Glomerular endothelial cell (primary cell): Measurements from ENCODE around the gene TPTE. TPM values are rescaled to one million over a fixed set of nuclear protein-coding genes. Genes with fewer than 3 reads are reported as not detected.
"Not testable (repeated sequence)": the region's sequence is repeated elsewhere in the genome, so short reads cannot be mapped to it uniquely, and the experiment has no call there.

Experiments
- DNase-seq: peaks from one replicate; pipeline ENCODE4 v3.0.0-alpha.2; 2011; ENCODE audit warnings: low read depth, low spot score; ENCODE audit errors: extremely low read depth
- total RNA-seq: library from RNA; depleted of rRNA; stranded (reverse); fragments of >200 nt; gene quantifications from 2 replicates; pipeline ENCODE4 v1.2.3, GENCODE V29; 2015

Gene TPTE
- not detected in 2 replicates for total RNA-seq

GRCh38 chr21:10521091-10521598, at the start of gene TPTE:
Gene TPTE, plus strand, starts transcription at chr21:10521583. Its CDS starts 17,141 bp downstream, at chr21:10538724.
- no peak for DNase-seq

- not testable (repeated sequence) for DNase-seq
Observed at GRCh38 chr21:10471999-10472398, 49.4 kb upstream of the TPTE start.

DNA sequence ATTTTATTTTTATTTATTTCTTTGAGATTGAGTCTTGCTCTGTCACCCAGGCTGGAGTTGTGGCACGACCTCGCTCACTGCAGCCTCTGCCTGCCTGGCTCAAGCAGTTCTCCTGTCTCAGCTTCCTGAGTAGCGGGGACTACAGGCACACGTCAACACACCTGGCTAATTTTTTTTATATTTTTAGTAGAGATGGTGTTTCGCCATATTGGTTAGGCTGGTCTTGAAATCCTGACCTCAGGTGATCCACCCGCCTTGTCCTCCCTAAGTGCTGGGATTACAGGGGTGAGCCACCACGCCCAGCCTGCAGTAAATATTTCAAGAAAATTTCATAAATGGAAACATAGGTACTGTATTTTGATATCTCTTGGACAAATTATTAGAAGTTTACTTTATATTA, 43.6 kb upstream of the TPTE start:
- DNase-seq = not testable (repeated sequence)

DNA sequence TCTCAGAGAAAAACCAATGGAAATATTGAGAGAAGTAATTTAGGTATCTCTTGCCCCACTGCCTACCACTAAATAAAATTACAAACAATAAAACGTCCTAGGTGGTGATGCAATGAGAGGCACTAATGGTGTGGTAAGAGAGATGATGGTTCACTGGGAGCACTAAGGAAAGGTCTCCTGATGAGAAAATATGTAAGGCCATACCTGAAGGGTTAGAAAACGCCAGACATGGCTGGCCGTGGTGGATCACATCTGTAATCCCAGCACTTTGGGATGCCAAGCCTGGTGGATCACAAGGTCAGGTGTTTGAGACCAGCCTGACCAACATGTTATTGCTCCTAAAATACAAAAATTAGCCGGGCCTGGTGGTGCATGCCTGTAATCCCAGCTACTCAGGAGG, 41.5 kb upstream of the TPTE start:
- DNase-seq = not testable (repeated sequence)

- DNase-seq = not testable (repeated sequence)
Observed at GRCh38 chr21:10484864-10485263, 36.5 kb upstream of the TPTE start.

DNA sequence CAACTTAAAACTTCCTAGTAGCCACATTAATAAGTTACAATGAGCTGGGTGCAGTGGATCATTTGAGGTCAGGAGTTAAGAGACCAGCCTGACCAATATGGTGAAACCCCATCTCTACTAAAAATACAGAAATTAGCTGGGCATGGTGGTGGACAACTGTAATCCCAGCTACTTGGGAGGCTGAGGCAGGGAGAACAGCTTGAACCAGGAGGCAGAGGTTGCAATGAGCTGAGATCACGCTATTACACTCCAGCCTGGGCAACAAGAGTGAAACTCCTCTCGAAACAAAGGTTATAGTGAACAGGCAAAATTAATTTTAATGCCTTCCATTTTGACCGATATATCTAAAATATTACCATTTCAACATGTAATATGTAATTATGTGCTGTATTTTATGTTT, 30.9 kb upstream of the TPTE start:
- not testable (repeated sequence) for DNase-seq

DNA sequence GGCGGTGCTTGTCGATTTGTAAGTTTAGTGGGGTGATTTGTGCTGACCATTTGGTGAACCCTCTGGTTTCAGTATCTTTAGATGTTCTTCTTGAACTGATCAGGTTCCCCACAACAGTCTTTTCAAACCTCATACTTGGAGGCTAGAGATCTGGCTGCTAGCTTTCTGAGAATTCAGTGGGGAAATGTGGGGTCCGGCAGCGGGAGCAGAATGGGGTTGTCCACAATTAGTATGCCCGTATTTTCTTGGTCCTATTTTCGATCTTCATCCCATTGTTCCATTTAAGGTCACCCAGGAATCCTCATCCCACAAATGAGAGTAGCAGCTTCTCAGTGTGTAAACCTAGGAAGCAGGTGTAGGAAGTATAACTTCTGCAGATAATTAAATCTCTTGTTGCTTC, 10.3 kb upstream of the TPTE start:
- no peak for DNase-seq

DNA sequence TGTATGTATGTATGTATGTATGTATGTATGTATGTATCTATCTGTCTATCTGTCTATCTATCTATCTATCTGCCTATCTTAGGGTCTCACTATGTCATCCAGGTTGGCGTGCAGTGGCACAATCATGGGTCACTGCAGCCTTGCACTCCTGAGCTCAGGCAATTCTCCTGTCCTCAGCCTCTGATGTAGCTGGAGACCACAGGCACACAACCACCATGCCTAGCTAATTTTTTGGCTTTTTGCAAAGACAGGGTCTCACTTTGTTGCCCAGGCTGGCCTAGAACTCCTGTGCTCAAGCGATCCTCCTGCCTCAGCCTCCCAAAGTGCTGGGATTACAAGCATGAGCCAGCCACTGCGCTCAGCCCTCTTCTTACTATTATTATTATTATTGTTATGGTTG, 4.5 kb upstream of the TPTE start:
- DNase-seq = not testable (repeated sequence)

DNA sequence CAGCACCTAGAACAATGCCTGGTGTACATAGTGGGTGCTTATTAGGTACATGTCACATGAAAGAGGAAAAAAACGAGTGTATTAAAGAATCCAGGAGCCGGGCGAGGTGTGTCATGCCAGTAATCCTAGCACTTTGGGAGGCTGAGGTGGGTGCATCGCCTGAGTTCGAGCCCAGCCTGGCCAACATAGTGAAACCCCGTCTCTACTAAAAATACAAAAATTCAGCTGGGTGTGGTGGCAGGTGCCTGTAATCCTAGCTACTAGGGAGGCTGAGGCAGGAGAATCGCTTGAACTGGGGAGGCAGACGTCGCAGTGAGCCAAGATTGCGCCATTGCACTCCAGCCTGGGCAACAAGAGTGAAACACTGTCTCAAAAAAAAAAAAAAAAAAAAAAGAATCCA, 3.5 kb upstream of the TPTE start:
- DNase-seq = not testable (repeated sequence)

- not testable (repeated sequence) for DNase-seq
Observed at GRCh38 chr21:10521835-10522500, 585 bp downstream of the TPTE start.

- no peak for DNase-seq
Observed at GRCh38 chr21:10539956-10540355, 18.6 kb downstream of the TPTE start.

- not testable (repeated sequence) for DNase-seq
Observed at GRCh38 chr21:10544376-10544775, 23.0 kb downstream of the TPTE start.

DNA sequence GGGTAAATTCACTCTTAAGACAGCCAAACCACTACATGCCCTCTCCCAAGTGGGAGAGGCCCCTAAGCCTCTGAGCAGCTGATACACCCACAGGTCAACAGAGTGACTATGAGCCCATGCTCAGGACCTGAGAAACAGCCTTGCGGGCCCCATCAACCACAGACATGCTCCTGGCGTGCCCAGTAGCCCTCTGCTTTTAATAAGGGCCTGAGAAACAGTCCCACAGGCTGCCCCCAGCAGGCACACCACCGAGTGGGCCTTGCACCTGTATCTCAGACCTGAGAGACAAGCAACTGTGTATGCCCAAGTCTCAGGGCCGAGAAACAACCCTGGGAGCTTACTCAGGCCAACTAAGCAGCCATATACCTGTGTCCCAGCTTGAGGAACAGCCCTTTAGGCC, 26.5 kb downstream of the TPTE start:
- not testable (repeated sequence) for DNase-seq

GRCh38 chr21:10548331-10548954, 27.1 kb downstream of the TPTE start:
- not testable (repeated sequence) for DNase-seq

GRCh38 chr21:10570803-10571202, 49.4 kb downstream of the TPTE start:
- not testable (repeated sequence) for DNase-seq

DNA sequence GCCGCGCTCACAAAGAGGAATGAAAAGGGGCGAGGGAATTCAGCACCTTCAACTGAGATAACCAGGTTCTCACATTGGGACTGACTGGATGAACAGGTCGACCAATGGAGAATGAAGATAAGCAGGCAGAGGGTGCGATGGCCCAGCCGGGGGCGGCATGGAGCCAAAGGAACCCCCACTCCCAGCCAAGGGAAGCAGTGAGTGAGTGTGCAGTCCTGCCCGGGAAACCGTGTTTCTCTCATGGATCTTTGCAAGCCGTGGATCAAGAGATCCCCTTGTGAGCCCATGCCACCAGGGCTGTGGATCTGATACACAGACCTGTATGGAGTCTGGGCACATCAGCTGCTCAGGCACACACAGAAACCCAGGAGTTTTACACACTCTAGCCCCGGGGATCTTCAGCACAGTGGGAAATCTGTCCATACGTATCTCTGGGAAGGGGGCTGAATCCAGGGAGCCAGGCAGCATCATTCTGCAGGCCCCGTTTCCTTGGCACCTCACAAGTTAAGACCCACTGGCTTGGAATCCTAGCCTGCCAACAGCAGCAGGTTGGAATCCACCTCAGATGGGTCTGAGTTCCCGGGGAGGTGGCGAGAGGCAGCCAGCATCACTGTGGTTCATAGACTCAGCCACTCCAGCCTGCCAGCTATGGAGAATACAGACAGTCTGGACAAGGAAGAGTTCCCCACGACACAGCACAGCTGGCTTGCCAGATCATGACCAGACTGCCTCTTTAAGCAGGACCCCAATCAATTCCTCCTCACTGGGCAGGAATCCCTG, 53.3 kb downstream of the TPTE start:
- DNase-seq = not testable (repeated sequence)

DNA sequence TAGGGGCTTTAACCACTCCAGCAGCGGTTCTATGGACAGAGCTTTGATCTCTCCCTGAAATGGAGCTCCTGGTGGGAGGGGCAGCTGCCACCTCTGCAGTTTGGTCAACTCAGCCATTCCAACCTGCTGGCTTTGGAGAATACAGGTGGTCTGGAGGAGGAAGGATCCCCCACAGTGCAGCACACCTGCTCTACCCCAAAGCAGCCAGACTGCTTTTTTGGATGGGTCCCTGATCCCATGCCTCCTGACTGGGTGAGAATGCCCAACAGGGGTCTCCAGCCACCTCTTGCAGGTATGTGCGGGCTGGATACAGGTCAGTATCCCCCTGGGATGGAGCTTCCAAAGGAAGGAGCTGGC, 53.9 kb downstream of the TPTE start:
- no peak for DNase-seq

DNA sequence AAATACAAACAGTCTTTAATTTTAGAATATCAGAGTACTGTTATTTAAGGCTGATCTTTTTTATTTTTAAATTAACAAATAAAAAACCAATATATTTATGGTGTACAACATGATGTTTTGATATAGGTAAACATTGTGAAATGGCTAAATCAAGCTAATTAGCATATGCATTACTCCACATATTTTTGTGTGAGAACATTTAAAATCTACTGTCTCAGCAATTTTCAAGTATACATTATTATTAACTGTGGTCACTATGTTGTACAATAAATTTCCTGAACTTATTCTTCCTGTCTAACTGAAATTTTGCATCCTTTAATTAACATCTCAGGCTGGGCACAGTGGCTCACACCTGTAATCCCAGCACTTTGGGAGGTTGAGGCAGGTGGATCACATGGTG, 57.5 kb downstream of the TPTE start:
- not testable (repeated sequence) for DNase-seq

DNA sequence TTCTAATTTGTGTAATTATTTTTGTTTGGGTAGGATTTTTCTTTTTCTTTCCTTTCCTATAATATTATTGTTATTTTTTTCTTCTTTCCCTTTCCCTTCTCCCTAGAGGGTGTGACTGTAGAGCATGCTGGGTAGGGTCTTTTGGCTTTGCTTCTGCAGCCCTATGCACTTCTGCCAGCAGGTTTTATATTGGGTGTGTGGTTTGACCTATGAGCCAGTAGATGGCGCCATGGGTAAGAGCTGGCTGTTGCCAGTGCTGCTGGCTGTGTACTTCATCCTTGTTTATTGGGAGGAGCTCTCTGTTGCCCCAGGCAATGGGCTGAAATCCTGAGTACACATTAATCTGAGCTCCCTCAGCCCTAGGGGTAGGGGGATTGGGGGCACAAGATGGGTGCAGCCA, 67.7 kb downstream of the TPTE start:
- not testable (repeated sequence) for DNase-seq

DNA sequence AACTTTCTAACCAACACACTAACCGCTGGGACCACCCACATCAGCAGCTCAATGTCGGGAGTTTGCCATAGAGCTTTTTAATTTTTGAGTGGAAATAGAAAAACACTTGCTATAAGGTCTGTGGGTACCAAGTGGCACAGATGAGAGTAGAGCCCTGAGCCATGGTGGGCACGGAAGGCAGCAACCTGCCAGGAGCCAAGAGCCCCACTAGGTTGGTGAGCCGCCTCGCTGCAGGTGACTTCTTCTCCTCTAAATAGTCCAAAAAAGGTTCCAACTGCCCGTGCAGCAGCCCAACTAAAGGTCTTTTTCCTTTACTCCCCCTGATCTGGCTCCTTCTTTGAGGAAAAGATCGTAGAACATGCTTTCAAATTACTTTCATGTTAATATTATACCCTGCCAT, 85.7 kb downstream of the TPTE start:
- not testable (repeated sequence) for DNase-seq

DNA sequence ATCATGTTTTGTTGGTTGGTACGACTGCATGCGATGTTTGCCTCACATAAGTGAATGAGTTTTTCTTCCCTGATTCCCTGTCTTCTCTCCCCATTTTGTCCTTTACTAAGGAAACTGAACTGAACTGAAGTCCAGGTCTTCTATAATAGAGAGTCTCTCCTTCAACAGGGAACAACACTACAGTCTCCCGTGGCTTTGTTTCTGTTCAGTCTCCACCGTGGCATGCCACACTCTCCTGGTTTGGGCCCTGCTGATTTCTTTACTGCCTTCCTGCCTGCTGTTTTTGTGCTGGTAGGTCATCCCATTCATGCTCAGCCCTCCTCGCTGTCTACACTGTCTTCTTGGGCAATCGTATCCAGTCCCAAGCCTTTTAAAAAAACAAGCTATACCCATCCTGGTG, 92.9 kb downstream of the TPTE start:
- not testable (repeated sequence) for DNase-seq
